Testis (tissue), 2 donors: ENCODE data around the gene RHCE.

Experiments
- CTCF ChIP-seq, 3 experiments: fragments of 450-650 bp in 2 of 3; fragments of 200-600 bp in 1 of 3; sonication (generic) in 1 of 3; IDR thresholded peaks; one replicate each; pipeline ENCODE4 v1.5.1; 2016 to 2019; ENCODE audit warnings: antibody characterized with exemption in 3 of 3, mild to moderate bottlenecking in 2 of 3, moderate library complexity in 1 of 3
- POLR2A ChIP-seq: fragments of 450-650 bp; IDR thresholded peaks from one replicate; pipeline ENCODE4 v1.6.1; 2017; ENCODE audit warnings: antibody characterized with exemption, mild to moderate bottlenecking, moderate library complexity

GRCh38 chr1:25435397-25436108 is 14.9 kb upstream of the RHCE start:
- TF ChIP-seq POLR2A (no peak), CTCF (IDR thresholded peaks at IDR 0.05) (no peak)
